ENCODE results near the gene RGL2.

Gene RGL2

GRCh38 chr6:33314515-33314942 is 15.8 kb upstream of the RGL2 start:
- Histone ChIP-seq H3K9ac (ENCODE audit: low read length) (peak overlapping the region; percentile 88), H3K27ac (ENCODE audit: low read length) (peak overlapping the region; percentile 98), H3K27me3 (ENCODE audit: low read depth, low read length) (no peaks in the 10 kb centered on the region), H3K79me2 (ENCODE audit: low read length) (peaks cover 52% of the 10 kb centered on the region), H3K9me3 (ENCODE audit: insufficient read depth, low read length) (no peaks in the 10 kb centered on the region), H3K36me3 (replicated peaks; ENCODE audit: low read depth, low read length) (peaks cover 26% of the 10 kb centered on the region), H3K4me2 (ENCODE audit: low read length) (peak overlapping the region; percentile 96), H3K4me1 (ENCODE audit: low read length) (peaks cover 39% of the 10 kb centered on the region), H2AFZ (ENCODE audit: low read depth, low read length) (no peak overlapping the region), H3K4me3 (ENCODE audit: low read length) (peak overlapping the region; percentile 95), H4K20me1 (ENCODE audit: insufficient read depth, low read length) (peaks cover 14% of the 10 kb centered on the region)
- TF ChIP-seq CTCF (IDR thresholded peaks at IDR 0.05; ENCODE audit: low read depth, low read length) (no peak), EZH2phosphoT487 (IDR thresholded peaks at IDR 0.05; ENCODE audit: low read depth) (no peak)

GRCh38 chr6:33313709-33314514 is 15.2 kb upstream of the RGL2 start, which contains the start of gene TAPBP:
TSS of gene TAPBP (minus strand) at chr6:33314078. CDS start at chr6:33314041, 37 bp downstream.
- Histone ChIP-seq H3K9ac (ENCODE audit: low read length) (peak within 1 kb of the TSS; percentile 99), H3K36me3 (replicated peaks; ENCODE audit: low read depth, low read length) (peaks cover 20% of the 10 kb centered on the region), H3K4me2 (ENCODE audit: low read length) (peak within 1 kb of the TSS; percentile 96), H3K79me2 (ENCODE audit: low read length) (peaks cover 58% of the 10 kb centered on the region), H3K9me3 (ENCODE audit: insufficient read depth, low read length) (no peaks in the 10 kb centered on the region), H3K27me3 (ENCODE audit: low read depth, low read length) (no peaks in the 10 kb centered on the region), H3K27ac (ENCODE audit: low read length) (peak within 1 kb of the TSS; percentile 98), H2AFZ (ENCODE audit: low read depth, low read length) (no peak within 1 kb of the TSS), H4K20me1 (ENCODE audit: insufficient read depth, low read length) (peaks cover 14% of the 10 kb centered on the region), H3K4me3 (ENCODE audit: low read length) (peak within 1 kb of the TSS; percentile 95), H3K4me1 (ENCODE audit: low read length) (peaks cover 36% of the 10 kb centered on the region)
- TF ChIP-seq EZH2phosphoT487 (IDR thresholded peaks at IDR 0.05; ENCODE audit: low read depth) = no peak
- no peak for TF ChIP-seq CTCF (IDR thresholded peaks at IDR 0.05; ENCODE audit: low read depth, low read length)

- Histone ChIP-seq H4K20me1 (ENCODE audit: insufficient read depth, low read length) (peaks cover 21% of the 10 kb centered on the region), H3K79me2 (ENCODE audit: low read length) (peaks cover 65% of the 10 kb centered on the region), H3K9ac (ENCODE audit: low read length) (peak overlapping the region; percentile 99), H3K27me3 (ENCODE audit: low read depth, low read length) (no peaks in the 10 kb centered on the region), H3K9me3 (ENCODE audit: insufficient read depth, low read length) (no peaks in the 10 kb centered on the region), H2AFZ (ENCODE audit: low read depth, low read length) (no peak overlapping the region), H3K4me3 (ENCODE audit: low read length) (peak overlapping the region; percentile 95), H3K36me3 (replicated peaks; ENCODE audit: low read depth, low read length) (peaks cover 22% of the 10 kb centered on the region), H3K4me1 (ENCODE audit: low read length) (peaks cover 29% of the 10 kb centered on the region), H3K4me2 (ENCODE audit: low read length) (peak overlapping the region; percentile 74), H3K27ac (ENCODE audit: low read length) (peak overlapping the region; percentile 98)
- TF ChIP-seq CTCF (IDR thresholded peaks at IDR 0.05; ENCODE audit: low read depth, low read length) (no peak), EZH2phosphoT487 (IDR thresholded peaks at IDR 0.05; ENCODE audit: low read depth) (no peak)
These were observed 14.5 kb upstream of the RGL2 start for GRCh38 chr6:33313105-33313708.
